ENCODE results near the gene ANO2.

Gene ANO2

GRCh38 chr12:5807090-5807414 lies 138.0 kb downstream of the ANO2 start:
- no peak for DNase-seq (ENCODE audit: low read depth)
- TF ChIP-seq CTCF (IDR thresholded peaks at IDR 0.05; ENCODE audit: low read depth, low read length) (no peak), MYC (IDR thresholded peaks at IDR 0.05; ENCODE audit: low read depth, low read length) (no peak), POLR2A (IDR thresholded peaks at IDR 0.05; ENCODE audit: extremely low read depth, insufficient read length) (no peak), MAX (IDR thresholded peaks at IDR 0.05; ENCODE audit: low read depth, low read length) (no peak)
- no peak overlapping the region for H3K4me3 ChIP-seq (ENCODE audit: low read depth, low read length)

- no peak for DNase-seq (ENCODE audit: low read depth)
- H3K4me3 ChIP-seq (ENCODE audit: low read depth, low read length) = no peak overlapping the region
- TF ChIP-seq CTCF (IDR thresholded peaks at IDR 0.05; ENCODE audit: low read depth, low read length) = no peak
- no peak for TF ChIP-seq MAX (IDR thresholded peaks at IDR 0.05; ENCODE audit: low read depth, low read length)
These were observed 138.5 kb downstream of the ANO2 start for GRCh38 chr12:5806371-5807089.

DNA sequence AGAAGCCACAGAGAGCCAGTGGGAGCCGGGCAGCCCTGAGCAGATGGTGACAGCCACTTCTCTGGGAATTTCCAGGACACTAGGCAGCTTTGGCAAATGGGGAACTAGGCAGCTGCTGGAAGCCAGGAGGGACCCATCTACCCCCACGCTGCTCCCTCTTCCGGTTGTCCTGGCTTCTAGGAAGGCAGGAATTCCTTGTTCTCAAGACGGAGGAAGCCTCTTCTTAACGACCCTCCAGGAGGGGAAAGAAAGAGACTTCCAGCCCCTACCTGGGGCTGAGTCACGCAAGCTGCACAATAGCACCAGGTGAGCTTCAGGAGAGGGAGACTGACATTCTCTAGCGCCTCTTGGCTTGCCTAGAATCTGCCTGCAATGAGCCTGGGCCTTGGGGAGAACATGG lies 141.5 kb downstream of the ANO2 start:
- no peak for DNase-seq (ENCODE audit: low read depth)
- no peak overlapping the region for H3K4me3 ChIP-seq (ENCODE audit: low read depth, low read length)
- no peak for TF ChIP-seq MYC (IDR thresholded peaks at IDR 0.05; ENCODE audit: low read depth, low read length)
- no peak for TF ChIP-seq CTCF (IDR thresholded peaks at IDR 0.05; ENCODE audit: low read depth, low read length)
- TF ChIP-seq POLR2A (IDR thresholded peaks at IDR 0.05; ENCODE audit: extremely low read depth, insufficient read length) = no peak

DNA sequence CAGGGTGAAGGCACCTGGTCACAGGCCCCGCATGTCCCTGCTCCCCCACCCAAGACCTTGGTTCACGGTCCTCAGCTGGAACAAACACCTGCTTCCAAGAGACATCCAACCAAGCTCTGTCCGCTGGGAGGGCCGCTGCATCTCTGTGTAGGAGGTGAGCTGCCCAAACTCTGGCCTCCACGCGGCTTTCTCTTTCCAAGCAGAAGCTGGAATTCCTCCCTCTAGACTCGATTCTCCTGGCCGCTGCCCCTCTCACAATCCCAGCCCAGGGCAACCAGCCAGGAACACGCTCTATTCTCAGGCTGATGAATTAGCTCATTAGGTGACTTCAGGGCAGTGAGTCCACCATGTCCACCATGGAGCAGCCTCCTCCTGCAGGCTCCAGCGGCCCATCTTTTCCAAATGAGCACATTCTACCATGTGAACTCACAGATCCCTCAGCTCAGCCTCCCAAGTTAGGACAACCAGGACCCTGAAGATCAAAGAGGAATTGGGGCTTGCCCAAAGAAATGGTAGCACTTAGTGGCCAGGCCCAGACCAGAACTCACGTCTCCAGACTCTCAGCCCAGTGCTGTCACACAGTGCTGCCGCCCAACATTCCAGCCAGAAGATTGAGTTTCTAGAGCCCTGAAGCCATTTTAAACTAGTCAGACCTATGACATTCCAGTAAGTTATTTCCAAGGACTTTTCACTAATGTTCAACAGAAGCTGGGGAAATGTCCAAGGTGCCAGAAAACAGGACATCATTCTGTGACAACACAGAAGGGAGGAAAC lies 146.6 kb downstream of the ANO2 start:
- TF ChIP-seq MYC (IDR thresholded peaks at IDR 0.05; ENCODE audit: low read depth, low read length) = no peak
- TF ChIP-seq POLR2A (IDR thresholded peaks at IDR 0.05; ENCODE audit: extremely low read depth, insufficient read length) = no peak
- no peak for TF ChIP-seq CTCF (IDR thresholded peaks at IDR 0.05; ENCODE audit: low read depth, low read length)
- TF ChIP-seq MAX (IDR thresholded peaks at IDR 0.05; ENCODE audit: low read depth, low read length) = no peak
- DNase-seq (ENCODE audit: low read depth) = no peak
- no peak overlapping the region for H3K4me3 ChIP-seq (ENCODE audit: low read depth, low read length)

DNA sequence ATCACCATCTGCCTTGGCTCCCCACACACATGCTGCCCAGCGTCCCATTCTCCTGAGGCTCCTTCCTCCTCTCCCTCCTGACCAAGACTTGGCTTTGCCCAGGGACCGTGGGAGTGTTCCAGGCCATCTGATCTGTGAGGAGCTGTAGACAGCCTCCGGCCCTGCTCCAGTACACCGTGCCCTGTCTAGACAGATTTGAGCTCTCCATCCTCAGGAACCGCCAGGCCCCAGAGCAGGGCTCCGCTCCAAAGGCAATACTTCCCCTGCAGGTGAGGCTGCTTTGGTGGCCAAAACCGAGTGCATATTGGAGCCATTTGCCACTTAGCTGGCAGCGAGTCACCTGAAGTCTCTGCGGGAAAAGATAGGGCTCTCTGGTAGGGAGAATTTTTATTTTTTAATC lies 147.4 kb downstream of the ANO2 start:
- no peak overlapping the region for H3K4me3 ChIP-seq (ENCODE audit: low read depth, low read length)
- no peak for DNase-seq (ENCODE audit: low read depth)
- TF ChIP-seq MYC (IDR thresholded peaks at IDR 0.05; ENCODE audit: low read depth, low read length) = no peak
- TF ChIP-seq CTCF (IDR thresholded peaks at IDR 0.05; ENCODE audit: low read depth, low read length) = no peak
- TF ChIP-seq POLR2A (IDR thresholded peaks at IDR 0.05; ENCODE audit: extremely low read depth, insufficient read length) = no peak
- no peak for TF ChIP-seq MAX (IDR thresholded peaks at IDR 0.05; ENCODE audit: low read depth, low read length)

Measured in NB4 (cell line).